CD4-positive, CD25-positive, alpha-beta regulatory T cell (primary cell): ENCODE measurements around the gene TNFSF9. TPM values are rescaled to one million over a fixed set of nuclear protein-coding genes. Genes with fewer than 3 reads are reported as not detected.

Experiments used
- ATAC-seq, 2 donors: fragments of 150-1000 bp; cut with Tn5 transposase; one replicate each; pipeline ENCODE4 v1.10.0; 2021; ENCODE audit warnings: low read depth in 2 of 2, moderate number of reproducible peaks in 2 of 2, moderate library complexity in 1 of 2
- DNase-seq, 3 donors: peaks; one replicate each; pipeline versions ENCODE4 v3.0.0 to v3.0.0-alpha.2; 2012 to 2022; ENCODE audit warnings: mixed read lengths in 1 of 3
- H3K27ac ChIP-seq: one replicate; pipeline ENCODE4 v1.7.0; 2013; ENCODE audit warnings: mild to moderate bottlenecking, low read length; ENCODE audit not compliant: insufficient read depth, poor library complexity, severe bottlenecking
- H3K27me3 ChIP-seq: one replicate; pipeline ENCODE4 v1.7.0; 2013; ENCODE audit warnings: low read length; ENCODE audit not compliant: control insufficient read depth, insufficient read depth
- H3K36me3 ChIP-seq: one replicate; pipeline ENCODE4 v1.7.0; 2013; ENCODE audit warnings: mild to moderate bottlenecking, low read length, moderate library complexity; ENCODE audit not compliant: control insufficient read depth, insufficient read depth
- H3K4me1 ChIP-seq: 2 replicates; pipeline ENCODE4 v1.7.0; 2013; ENCODE audit warnings: mild to moderate bottlenecking, low read length; ENCODE audit not compliant: insufficient read depth, control insufficient read depth, poor library complexity, severe bottlenecking
- H3K4me3 ChIP-seq: one replicate; pipeline ENCODE4 v1.7.0; 2013; ENCODE audit warnings: low read depth, mild to moderate bottlenecking, low read length, moderate library complexity
- H3K9me3 ChIP-seq, 2 experiments: 1 replicate in 1 of 2; 2 replicates in 1 of 2; pipeline ENCODE4 v1.7.0; 2013; ENCODE audit warnings: low read length in 2 of 2, mild to moderate bottlenecking in 1 of 2, moderate library complexity in 1 of 2; ENCODE audit not compliant: control insufficient read depth in 2 of 2
- H3K27ac Mint-ChIP-seq, 3 donors: one replicate each; pipeline ENCODE4 v1.8.0; 2020 to 2022; ENCODE audit warnings: mild to moderate bottlenecking in 3 of 3, mixed read lengths in 3 of 3, moderate library complexity in 2 of 3
- H3K27me3 Mint-ChIP-seq: one replicate; pipeline ENCODE4 v1.8.0; 2022; ENCODE audit warnings: mild to moderate bottlenecking, mixed read lengths
- H3K36me3 Mint-ChIP-seq: one replicate; pipeline ENCODE4 v1.8.0; 2020; ENCODE audit warnings: mixed read lengths
- H3K4me1 Mint-ChIP-seq, 4 donors: one replicate each; pipeline ENCODE4 v1.8.0; 2020 to 2022; ENCODE audit warnings: mixed read lengths in 4 of 4, mild to moderate bottlenecking in 1 of 4
- H3K4me3 Mint-ChIP-seq, 4 donors: one replicate each; pipeline ENCODE4 v1.8.0; 2020 to 2022; ENCODE audit warnings: mild to moderate bottlenecking in 4 of 4, mixed read lengths in 4 of 4, moderate library complexity in 3 of 4
- H3K9me3 Mint-ChIP-seq, 7 donors: one replicate each; pipeline ENCODE4 v1.8.0; 2020 to 2022; ENCODE audit warnings: mixed read lengths in 7 of 7, mild to moderate bottlenecking in 3 of 7, moderate library complexity in 2 of 7
- polyA plus RNA-seq, 4 donors: library from polyadenylated mRNA; unstranded; fragments of 300-500 nt; fragmentation: Illumina TruSeq; gene quantifications; one replicate each; pipeline ENCODE4 v1.2.3, GENCODE V29; 2021
- total RNA-seq: library from RNA; stranded (reverse); gene quantifications from one replicate; pipeline ENCODE4 v1.2.3, GENCODE V29; 2022

TNFSF9 gene
- total and polyA plus RNA-seq, 5 donors from 2014 or later = 0.38 to 4.5 (median 0.52) TPM

GRCh38 chr19:6514089-6514488 is 16.7 kb upstream of the TNFSF9 start:
- ATAC-seq = no peak
- H3K27me3 ChIP-seq = no peaks in the 10 kb centered on the region
- DNase-seq = no peak
- H3K4me3 Mint-ChIP-seq = peak overlapping the region; percentile 39 to 83 (median 54)
- H3K36me3 ChIP-seq = no peaks in the 10 kb centered on the region
- H3K27ac Mint-ChIP-seq = no peak overlapping the region
- no peak overlapping the region for H3K4me3 ChIP-seq
- H3K27me3 Mint-ChIP-seq = no peaks in the 10 kb centered on the region
- H3K4me1 Mint-ChIP-seq = peaks cover 5 to 32% (median 20%) of the 10 kb centered on the region in 4 donors
- H3K9me3 ChIP-seq = no peaks in the 10 kb centered on the region
- H3K9me3 Mint-ChIP-seq = no peaks in the 10 kb centered on the region
- no peaks in the 10 kb centered on the region for H3K36me3 Mint-ChIP-seq
- no peak overlapping the region for H3K27ac ChIP-seq
- peaks cover 28% of the 10 kb centered on the region for H3K4me1 ChIP-seq

DNA sequence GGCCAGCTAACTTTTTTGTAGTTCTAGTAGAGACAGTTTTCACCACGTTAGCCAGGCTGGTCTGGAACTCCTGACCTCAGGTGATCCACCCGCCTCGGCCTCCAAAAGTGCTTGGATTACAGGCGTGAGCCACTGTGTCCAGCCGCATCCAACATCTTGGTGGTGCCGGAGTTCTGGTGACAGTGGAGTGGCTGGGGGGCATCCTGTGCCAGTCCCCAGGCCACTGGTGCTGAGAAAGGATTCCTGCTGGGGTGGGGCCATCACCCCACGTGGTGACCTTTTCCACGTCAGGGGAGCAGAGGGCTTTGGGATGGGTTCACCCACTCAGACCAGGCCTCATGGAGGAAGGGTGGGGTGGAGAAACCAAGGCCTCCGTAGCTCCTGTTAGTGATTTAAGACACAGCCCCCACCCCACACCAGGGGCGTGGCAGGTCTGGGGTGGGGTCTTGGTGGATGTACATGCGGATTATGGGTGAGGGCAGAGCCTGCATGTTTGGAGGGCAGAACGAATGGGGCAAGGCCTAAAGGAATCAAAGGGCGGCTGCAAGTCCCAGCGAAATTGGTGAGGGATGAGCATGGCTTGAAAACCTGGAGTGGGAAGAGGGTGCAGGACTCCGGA is 15.8 kb upstream of the TNFSF9 start:
- no peaks in the 10 kb centered on the region for H3K27me3 ChIP-seq
- peak overlapping the region; percentile 15 to 97 (median 84) for H3K4me3 Mint-ChIP-seq
- ATAC-seq (no peak), DNase-seq (no peak)
- H3K27ac ChIP-seq = no peak overlapping the region
- peaks cover 5 to 35% (median 20%) of the 10 kb centered on the region in 4 donors for H3K4me1 Mint-ChIP-seq
- no peaks in the 10 kb centered on the region for H3K9me3 ChIP-seq
- no peak overlapping the region for H3K4me3 ChIP-seq
- peak overlapping the region in 1 of 3 donors; percentile 26 for H3K27ac Mint-ChIP-seq
- H3K36me3 Mint-ChIP-seq = no peaks in the 10 kb centered on the region
- H3K36me3 ChIP-seq = no peaks in the 10 kb centered on the region
- H3K27me3 Mint-ChIP-seq = no peaks in the 10 kb centered on the region
- H3K9me3 Mint-ChIP-seq = no peaks in the 10 kb centered on the region
- peaks cover 28% of the 10 kb centered on the region for H3K4me1 ChIP-seq

DNA sequence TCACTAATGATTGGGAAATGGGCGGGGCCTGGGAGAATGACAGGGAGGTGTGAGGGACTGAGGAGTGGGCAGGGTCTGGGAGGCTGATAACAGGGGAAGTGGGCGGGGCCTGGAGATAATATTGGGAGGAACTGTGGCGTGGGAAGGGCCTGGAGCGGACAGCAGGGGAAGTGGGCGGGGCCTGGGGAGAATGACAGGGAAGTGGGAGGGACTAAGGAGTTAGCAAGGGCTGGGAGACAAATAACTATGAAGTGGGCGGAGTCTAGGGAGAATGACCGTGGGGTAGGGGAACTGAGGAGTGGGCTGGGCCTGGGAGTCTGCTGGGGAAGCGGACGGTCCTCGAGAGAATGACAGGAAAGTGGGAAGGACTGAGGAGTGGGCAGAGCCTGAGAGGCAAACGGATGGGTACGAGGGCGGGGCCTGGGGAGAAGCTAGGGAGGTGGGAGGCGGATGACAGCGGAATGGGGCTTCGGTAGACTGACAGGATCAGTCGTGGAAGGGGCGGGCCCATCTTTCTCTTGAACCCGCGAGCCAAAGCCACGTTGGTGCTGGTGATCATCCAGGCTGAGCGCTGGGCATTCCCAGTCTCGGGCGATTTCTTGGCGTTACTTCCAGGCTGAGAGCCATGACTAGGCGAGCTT is 14.7 kb upstream of the TNFSF9 start:
- DNase-seq (peak; percentile 53 to 89 (median 61)), ATAC-seq (peak; percentile 37 to 54)
- peaks cover 28% of the 10 kb centered on the region for H3K4me1 ChIP-seq
- H3K9me3 ChIP-seq = no peaks in the 10 kb centered on the region
- Mint-ChIP-seq H3K9me3 (no peaks in the 10 kb centered on the region), H3K27ac (peak overlapping the region; percentile 58 to 87 (median 73)), H3K36me3 (no peaks in the 10 kb centered on the region), H3K27me3 (no peaks in the 10 kb centered on the region), H3K4me3 (peak overlapping the region; percentile 90 to 99 (median 94)), H3K4me1 (peaks cover 5 to 36% (median 21%) of the 10 kb centered on the region in 4 donors)
- H3K4me3 ChIP-seq = peak overlapping the region; percentile 59
- H3K36me3 ChIP-seq = no peaks in the 10 kb centered on the region
- H3K27me3 ChIP-seq = no peaks in the 10 kb centered on the region
- H3K27ac ChIP-seq = no peak overlapping the region

- Mint-ChIP-seq H3K27ac (peak overlapping the region in 2 of 3 donors; percentile 58 to 92), H3K9me3 (no peaks in the 10 kb centered on the region), H3K4me3 (peak overlapping the region; percentile 90 to 99 (median 96)), H3K27me3 (no peaks in the 10 kb centered on the region), H3K4me1 (peaks cover 5 to 37% (median 21%) of the 10 kb centered on the region in 4 donors), H3K36me3 (no peaks in the 10 kb centered on the region)
- Histone ChIP-seq H3K36me3 (no peaks in the 10 kb centered on the region), H3K27me3 (no peaks in the 10 kb centered on the region), H3K4me3 (peak overlapping the region; percentile 59), H3K9me3 (no peaks in the 10 kb centered on the region), H3K4me1 (peaks cover 28% of the 10 kb centered on the region), H3K27ac (no peak overlapping the region)
- ATAC-seq (peak; percentile 83 to 87), DNase-seq (peak; percentile 79 to 86 (median 84))
These were observed 14.1 kb upstream of the TNFSF9 start for GRCh38 chr19:6516659-6517291.

DNA sequence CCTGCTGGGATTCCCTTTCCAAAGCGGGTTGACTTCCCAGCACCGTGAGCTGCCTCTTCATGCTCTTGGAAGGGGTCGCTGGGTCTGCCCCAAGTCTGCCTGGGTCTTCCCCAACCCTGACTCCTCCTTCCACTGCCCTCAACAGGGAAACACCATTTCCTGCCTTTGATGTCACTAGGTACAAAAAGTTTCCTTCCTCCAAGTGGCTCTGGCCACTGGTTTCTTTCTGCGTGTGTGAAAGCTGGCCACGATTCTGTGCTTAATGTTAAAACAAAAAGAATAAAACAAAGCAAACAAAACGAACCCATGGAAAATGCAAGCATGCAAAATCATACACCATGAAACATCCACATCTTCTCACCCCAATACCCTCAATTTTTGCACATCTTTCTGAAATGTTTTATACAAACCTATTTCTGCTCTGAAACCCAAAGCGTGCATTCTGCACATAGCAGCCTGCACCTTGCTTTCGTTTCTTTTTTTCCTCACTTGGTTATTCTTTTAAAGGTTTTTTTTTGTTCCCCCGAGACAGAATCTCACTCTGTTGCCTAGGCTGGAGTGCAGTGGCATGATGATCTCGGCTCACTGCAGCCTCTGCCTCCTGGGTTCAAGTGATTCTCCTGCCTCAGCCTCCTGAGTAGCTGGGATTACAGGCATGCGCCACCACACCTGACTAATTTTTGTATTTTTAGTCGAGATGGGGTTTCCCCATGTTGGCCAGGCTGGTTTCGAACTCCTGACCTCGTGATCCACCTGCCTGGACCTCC is 12.5 kb upstream of the TNFSF9 start:
- peak overlapping the region; percentile 61 to 79 (median 74) for H3K4me3 Mint-ChIP-seq
- H3K4me1 ChIP-seq = peaks cover 33% of the 10 kb centered on the region
- no peaks in the 10 kb centered on the region for H3K36me3 Mint-ChIP-seq
- no peaks in the 10 kb centered on the region for H3K9me3 ChIP-seq
- H3K27me3 Mint-ChIP-seq = no peaks in the 10 kb centered on the region
- ATAC-seq = no peak
- no peaks in the 10 kb centered on the region for H3K27me3 ChIP-seq
- no peak overlapping the region for H3K27ac ChIP-seq
- peaks cover 5 to 42% (median 22%) of the 10 kb centered on the region in 4 donors for H3K4me1 Mint-ChIP-seq
- no peaks in the 10 kb centered on the region for H3K9me3 Mint-ChIP-seq
- H3K4me3 ChIP-seq = peak overlapping the region; percentile 21
- H3K27ac Mint-ChIP-seq = peak overlapping the region in 2 of 3 donors; percentile 56 to 69
- DNase-seq = peak in 1 of 3 donors; percentile 46
- H3K36me3 ChIP-seq = no peaks in the 10 kb centered on the region

DNA sequence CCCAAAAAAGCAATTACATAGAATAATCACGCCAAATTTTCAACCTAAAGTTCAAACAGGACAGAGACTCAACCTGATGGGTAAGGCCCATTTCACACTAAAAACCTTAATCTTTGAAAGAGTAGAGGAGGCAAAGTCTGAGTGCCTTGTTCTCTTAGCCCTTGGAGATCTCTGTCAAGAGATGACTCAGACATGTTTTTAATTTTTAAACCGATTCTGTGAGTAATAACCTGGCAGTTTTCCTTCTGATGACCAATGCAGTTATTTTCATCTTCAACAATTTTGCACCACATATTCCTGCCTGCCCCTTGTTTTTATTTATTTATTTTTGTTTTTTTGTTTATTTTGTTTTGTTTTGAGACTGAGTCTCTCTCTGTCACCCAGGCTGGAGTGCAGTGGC is 11.5 kb upstream of the TNFSF9 start:
- no peaks in the 10 kb centered on the region for H3K36me3 Mint-ChIP-seq
- Histone ChIP-seq H3K4me3 (no peak overlapping the region), H3K9me3 (no peaks in the 10 kb centered on the region), H3K27ac (no peak overlapping the region), H3K27me3 (no peaks in the 10 kb centered on the region), H3K36me3 (no peaks in the 10 kb centered on the region), H3K4me1 (peaks cover 33% of the 10 kb centered on the region)
- no peak for DNase-seq
- peaks cover 5 to 39% (median 22%) of the 10 kb centered on the region in 4 donors for H3K4me1 Mint-ChIP-seq
- H3K4me3 Mint-ChIP-seq = no peak overlapping the region
- no peak for ATAC-seq
- H3K27me3 Mint-ChIP-seq = no peaks in the 10 kb centered on the region
- no peak overlapping the region for H3K27ac Mint-ChIP-seq
- no peaks in the 10 kb centered on the region for H3K9me3 Mint-ChIP-seq
